GM12875 (cell line): ENCODE measurements around the gene PLOD2.

Experiments used
- H3K4me3 ChIP-seq: one replicate; pipeline ENCODE4 v1.5.1; 2011; ENCODE audit warnings: low read depth, low read length, control low read depth
- TF ChIP-seq, protein P1 (sequence below): IDR thresholded peaks from 2 replicates; pipeline ENCODE4 v1.5.1; 2011; ENCODE audit warnings: low read depth, mild to moderate bottlenecking, control low read depth, inconsistent platforms, low read length, moderate library complexity, borderline replicate concordance; ENCODE audit not compliant: insufficient read depth

Gene PLOD2

DNA sequence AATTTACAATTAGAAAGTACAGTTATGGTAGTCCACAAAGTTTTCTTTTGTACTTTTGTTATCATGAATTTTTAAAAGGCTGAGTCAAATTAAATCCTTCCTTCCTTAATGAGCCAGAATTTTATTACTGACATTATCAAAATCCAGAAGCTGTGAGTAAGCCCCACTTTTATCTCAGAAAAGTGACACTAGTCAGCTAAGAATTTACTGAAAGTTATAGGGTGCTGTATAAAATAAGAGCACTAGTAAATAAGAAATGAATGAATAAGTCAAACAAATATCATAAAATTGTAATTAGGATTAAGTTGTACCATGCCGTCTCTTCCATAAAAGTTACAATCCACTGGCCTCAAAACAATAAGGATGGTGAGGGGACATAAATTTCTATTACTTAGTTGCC lies 15.3 kb downstream of the PLOD2 start:
- TF ChIP-seq, protein P1, sequence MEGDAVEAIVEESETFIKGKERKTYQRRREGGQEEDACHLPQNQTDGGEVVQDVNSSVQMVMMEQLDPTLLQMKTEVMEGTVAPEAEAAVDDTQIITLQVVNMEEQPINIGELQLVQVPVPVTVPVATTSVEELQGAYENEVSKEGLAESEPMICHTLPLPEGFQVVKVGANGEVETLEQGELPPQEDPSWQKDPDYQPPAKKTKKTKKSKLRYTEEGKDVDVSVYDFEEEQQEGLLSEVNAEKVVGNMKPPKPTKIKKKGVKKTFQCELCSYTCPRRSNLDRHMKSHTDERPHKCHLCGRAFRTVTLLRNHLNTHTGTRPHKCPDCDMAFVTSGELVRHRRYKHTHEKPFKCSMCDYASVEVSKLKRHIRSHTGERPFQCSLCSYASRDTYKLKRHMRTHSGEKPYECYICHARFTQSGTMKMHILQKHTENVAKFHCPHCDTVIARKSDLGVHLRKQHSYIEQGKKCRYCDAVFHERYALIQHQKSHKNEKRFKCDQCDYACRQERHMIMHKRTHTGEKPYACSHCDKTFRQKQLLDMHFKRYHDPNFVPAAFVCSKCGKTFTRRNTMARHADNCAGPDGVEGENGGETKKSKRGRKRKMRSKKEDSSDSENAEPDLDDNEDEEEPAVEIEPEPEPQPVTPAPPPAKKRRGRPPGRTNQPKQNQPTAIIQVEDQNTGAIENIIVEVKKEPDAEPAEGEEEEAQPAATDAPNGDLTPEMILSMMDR = no peak
- H3K4me3 ChIP-seq = no peak overlapping the region

DNA sequence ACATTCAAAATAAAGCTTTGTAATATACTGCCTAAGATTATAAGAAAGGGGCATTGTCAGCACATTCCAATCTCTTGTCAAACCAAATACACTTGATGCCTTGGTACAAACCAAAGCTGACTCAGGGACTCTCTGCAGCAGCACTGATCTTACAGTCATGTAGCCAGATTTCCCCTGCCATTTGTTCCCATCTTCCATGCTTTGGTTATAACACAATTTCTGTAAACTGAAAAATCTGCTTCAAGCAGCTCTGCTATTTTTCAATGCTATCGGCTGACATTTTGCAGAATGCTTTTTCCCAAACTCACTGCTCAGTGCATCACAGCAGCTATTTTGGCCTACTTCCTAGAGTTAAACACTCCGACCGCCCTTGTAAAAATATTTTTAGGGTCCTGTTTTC lies 18.2 kb downstream of the PLOD2 start:
- TF ChIP-seq, protein P1 = no peak
- H3K4me3 ChIP-seq = no peak overlapping the region

DNA sequence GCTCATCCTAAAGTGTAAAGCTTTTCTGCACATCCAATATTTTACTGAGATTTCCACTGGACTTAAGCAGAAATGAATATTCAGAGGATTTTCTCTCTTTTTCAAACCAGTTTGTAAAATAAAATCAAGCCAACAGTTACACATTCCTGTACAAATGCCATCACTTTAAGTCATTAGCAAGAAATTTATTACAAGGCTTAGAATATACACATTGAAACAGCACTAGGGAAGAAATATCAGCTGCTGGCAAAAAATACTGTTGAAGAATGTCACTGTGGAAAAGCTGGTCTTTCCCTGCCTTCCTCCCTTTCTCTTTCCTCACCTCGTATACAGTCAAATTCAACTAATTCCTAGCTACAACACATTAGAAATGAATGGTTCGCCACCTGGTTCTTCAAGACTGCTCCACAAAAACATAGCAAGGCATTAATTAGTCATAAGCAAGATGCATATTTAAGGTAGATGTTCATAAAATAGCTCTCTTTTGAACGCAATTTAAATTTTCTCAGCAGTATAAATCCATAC lies 21.3 kb downstream of the PLOD2 start:
- TF ChIP-seq, protein P1 = no peak

DNA sequence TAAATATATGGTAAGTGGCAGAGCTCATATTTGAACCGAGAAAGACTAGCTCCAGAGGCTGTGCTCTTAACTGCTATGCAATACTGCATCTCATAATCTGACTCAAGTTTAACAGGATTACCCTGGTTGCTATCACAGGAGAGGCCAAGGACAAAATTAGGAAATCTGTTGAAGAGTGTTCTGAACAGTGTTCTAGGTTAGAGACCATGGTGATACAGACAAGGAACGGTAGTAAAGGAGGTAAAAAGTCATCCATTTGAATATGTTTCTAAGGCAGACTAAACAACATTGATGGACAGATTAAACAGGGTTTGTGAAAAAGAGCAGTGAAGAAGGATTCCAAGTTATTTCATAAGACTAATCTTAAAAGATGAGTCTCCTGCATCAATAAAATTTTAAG lies 22.1 kb downstream of the PLOD2 start:
- TF ChIP-seq, protein P1 = no peak
- no peak overlapping the region for H3K4me3 ChIP-seq

More for the DNA sequence above, 21.3 kb downstream of the PLOD2 start:
- no peak overlapping the region for H3K4me3 ChIP-seq

DNA sequence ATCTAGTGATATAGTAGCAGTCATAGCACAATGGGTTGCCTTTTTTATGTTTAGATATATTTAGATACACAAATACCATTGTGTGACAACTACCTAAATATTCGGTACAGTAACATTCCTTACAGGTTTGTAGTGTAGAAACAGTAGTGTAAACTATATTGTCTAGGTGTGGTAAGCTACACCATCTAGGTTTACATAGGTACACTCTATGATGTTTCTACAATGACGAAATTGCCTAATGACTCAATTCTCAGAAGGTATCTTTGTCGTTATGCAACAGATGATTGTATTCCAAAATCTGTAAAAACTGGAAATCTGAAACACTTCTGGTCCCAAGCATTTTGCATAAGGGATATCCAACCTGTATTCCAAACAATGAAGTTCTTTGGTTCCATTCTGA lies 24.3 kb downstream of the PLOD2 start:
- TF ChIP-seq, protein P1 = no peak
- H3K4me3 ChIP-seq = no peak overlapping the region

DNA sequence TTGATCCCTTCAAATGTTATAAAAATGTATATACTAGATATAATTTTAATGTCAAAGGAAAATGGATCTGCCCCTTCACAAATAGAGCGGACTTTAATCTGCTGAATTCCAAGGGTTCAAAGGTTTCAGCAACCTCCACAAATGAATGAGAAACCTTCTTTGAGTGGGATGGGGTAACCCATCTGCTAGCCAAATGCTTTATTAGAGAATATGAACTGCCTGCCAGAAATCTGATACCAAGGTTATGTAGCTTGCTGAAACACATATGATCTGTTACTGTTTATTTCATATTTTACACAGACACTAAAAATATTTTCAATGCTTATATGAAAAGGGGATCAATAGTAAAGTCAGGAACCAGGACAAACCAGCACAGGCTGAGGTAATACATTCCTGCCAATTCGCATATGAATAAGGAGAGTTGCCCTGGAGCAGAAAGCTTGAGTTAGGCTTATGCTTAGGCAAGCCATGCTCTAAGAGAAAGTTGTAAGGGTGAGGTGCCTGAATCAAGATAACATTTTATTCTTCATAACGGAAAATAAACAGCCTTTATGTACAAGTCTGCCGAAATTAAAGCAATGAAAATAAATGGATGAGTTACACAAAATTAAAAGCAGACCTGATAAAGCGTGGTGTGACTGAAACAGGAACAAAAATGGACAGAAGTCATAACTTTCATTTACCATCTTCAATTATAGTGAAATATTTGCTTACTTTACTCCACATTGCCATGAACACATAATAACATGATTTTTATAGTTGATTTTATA lies 26.5 kb downstream of the PLOD2 start:
- TF ChIP-seq, protein P1 = no peak
- H3K4me3 ChIP-seq = no peak overlapping the region

DNA sequence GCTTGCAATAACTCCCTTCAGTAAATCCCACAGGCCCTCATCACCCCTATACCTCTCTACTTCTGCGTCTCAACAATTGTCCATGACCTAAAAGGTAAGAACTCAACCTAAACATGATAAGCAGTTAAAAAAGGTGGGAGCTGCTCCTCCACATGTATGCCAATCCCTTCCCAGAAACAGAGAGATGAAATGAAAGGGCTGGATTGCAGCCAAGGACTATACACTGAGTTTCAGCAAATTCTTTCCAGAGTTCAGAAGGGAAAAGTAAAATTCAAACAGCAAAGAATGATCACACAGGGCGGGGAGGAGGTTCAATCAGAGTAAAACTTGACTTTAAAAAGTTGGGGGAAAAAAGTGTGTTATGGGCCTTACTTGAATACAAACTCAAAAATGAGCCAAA lies 27.5 kb downstream of the PLOD2 start:
- no peak overlapping the region for H3K4me3 ChIP-seq
- TF ChIP-seq, protein P1 = no peak
